GM23338 (cell line): ENCODE data around the gene SH3RF3. TPM values are rescaled to one million over a fixed set of nuclear protein-coding genes. Genes with fewer than 3 reads are reported as not detected.

Experiments
- ATAC-seq: fragments of 200-7000 bp; cut with Tn5 transposase; 3 replicates; pipeline ENCODE4 v1.9.1; 2020
- DNase-seq: peaks from one replicate; pipeline ENCODE4 v3.0.0-alpha.2; 2015; ENCODE audit warnings: low spot score
- H2AFZ ChIP-seq: fragments of 200-600 bp; sonication (generic); 2 replicates; pipeline ENCODE4 v1.8.0; 2016; ENCODE audit warnings: antibody characterized with exemption, mild to moderate bottlenecking, moderate library complexity
- H3F3A ChIP-seq: fragments of 200-600 bp; sonication (generic); replicated peaks from 2 replicates; pipeline ENCODE4 v1.8.0; 2017; ENCODE audit warnings: antibody characterized with exemption, mixed run types, low read depth
- H3K27ac ChIP-seq: fragments of 200-600 bp; sonication (generic); 2 replicates; pipeline ENCODE4 v1.6.1; 2016; ENCODE audit warnings: low read depth
- H3K27me3 ChIP-seq: fragments of 200-600 bp; sonication (generic); 2 replicates; pipeline ENCODE4 v1.8.0; 2016; ENCODE audit warnings: mild to moderate bottlenecking, mixed run types, moderate library complexity; ENCODE audit not compliant: insufficient read depth
- H3K36me3 ChIP-seq: fragments of 200-600 bp; sonication (generic); 2 replicates; pipeline ENCODE4 v1.8.0; 2016; ENCODE audit warnings: mild to moderate bottlenecking; ENCODE audit not compliant: insufficient read depth
- H3K4me1 ChIP-seq: fragments of 200-600 bp; sonication (generic); 2 replicates; pipeline ENCODE4 v1.8.0; 2016; ENCODE audit warnings: mild to moderate bottlenecking, moderate library complexity; ENCODE audit not compliant: insufficient read depth
- H3K4me2 ChIP-seq: fragments of 200-600 bp; sonication (generic); 2 replicates; pipeline ENCODE4 v1.7.1; 2017; ENCODE audit warnings: mixed run types
- H3K4me3 ChIP-seq: fragments of 200-600 bp; sonication (generic); 2 replicates; pipeline ENCODE4 v1.6.1; 2016; ENCODE audit warnings: mixed run types
- H3K79me2 ChIP-seq: fragments of 200-600 bp; sonication (generic); replicated peaks from 2 replicates; pipeline ENCODE4 v1.8.0; 2017; ENCODE audit warnings: mild to moderate bottlenecking; ENCODE audit not compliant: insufficient read depth
- H3K9me2 ChIP-seq: fragments of 200-600 bp; sonication (generic); 2 replicates; pipeline ENCODE4 v1.8.0; 2017; ENCODE audit not compliant: insufficient read depth
- H4K20me1 ChIP-seq: fragments of 200-600 bp; sonication (generic); replicated peaks from 2 replicates; pipeline ENCODE4 v1.8.0; 2017; ENCODE audit warnings: mild to moderate bottlenecking; ENCODE audit not compliant: insufficient read depth
- H3K27ac Mint-ChIP-seq: 2 replicates; pipeline ENCODE4 v1.8.0; 2020; ENCODE audit warnings: inconsistent platforms, mild to moderate bottlenecking, moderate library complexity, mixed read lengths
- H3K27me3 Mint-ChIP-seq: 3 replicates; pipeline ENCODE4 v1.8.0; 2022; ENCODE audit warnings: low read depth, mild to moderate bottlenecking, moderate library complexity, mixed read lengths, inconsistent platforms; ENCODE audit not compliant: insufficient read depth, poor library complexity
- H3K36me3 Mint-ChIP-seq: 3 replicates; pipeline ENCODE4 v1.8.0; 2021; ENCODE audit warnings: low read depth, mild to moderate bottlenecking, inconsistent platforms, moderate library complexity, mixed read lengths
- H3K4me1 Mint-ChIP-seq: 3 replicates; pipeline ENCODE4 v1.8.0; 2020; ENCODE audit warnings: mild to moderate bottlenecking, inconsistent platforms, mixed read lengths
- H3K4me3 Mint-ChIP-seq: 3 replicates; pipeline ENCODE4 v1.8.0; 2021; ENCODE audit warnings: moderate library complexity, mild to moderate bottlenecking, inconsistent platforms, mixed read lengths
- H3K9me3 Mint-ChIP-seq: 3 replicates; pipeline ENCODE4 v1.8.0; 2020; ENCODE audit warnings: moderate library complexity, mild to moderate bottlenecking, inconsistent platforms, mixed read lengths
- CREB1 ChIP-seq: fragments of 250-450 bp; sonication (Bioruptor Pico); IDR thresholded peaks from 2 replicates; pipeline ENCODE4 v1.5.0; 2020; ENCODE audit warnings: low read depth, mild to moderate bottlenecking, moderate library complexity
- EZH2 ChIP-seq: fragments of 200-600 bp; sonication (generic); IDR thresholded peaks from one replicate; pipeline ENCODE4 v1.8.0; 2017; ENCODE audit warnings: antibody characterized with exemption, mild to moderate bottlenecking, low read depth; ENCODE audit not compliant: unreplicated experiment
- EZH2phosphoT487 ChIP-seq: fragments of 200-600 bp; sonication (generic); IDR thresholded peaks from one replicate; pipeline ENCODE4 v1.8.1; 2018; ENCODE audit warnings: antibody characterized with exemption; ENCODE audit not compliant: unreplicated experiment
- JUNB ChIP-seq: IDR thresholded peaks from one replicate; pipeline ENCODE4 v1.6.1; 2016; ENCODE audit warnings: antibody characterized with exemption; ENCODE audit not compliant: unreplicated experiment
- NANOG ChIP-seq: IDR thresholded peaks from 2 replicates; pipeline ENCODE4 v1.6.1; 2016; ENCODE audit warnings: antibody characterized with exemption, borderline replicate concordance
- POLR2AphosphoS5 ChIP-seq: IDR thresholded peaks from 2 replicates; pipeline ENCODE4 v1.6.1; 2016; ENCODE audit warnings: antibody characterized with exemption, low read depth
- STAT1 ChIP-seq: IDR thresholded peaks from one replicate; pipeline ENCODE4 v1.6.1; 2016; ENCODE audit warnings: antibody characterized with exemption; ENCODE audit not compliant: unreplicated experiment
- ZNF114 ChIP-seq: fragments of 250-450 bp; sonication (Bioruptor Pico); IDR thresholded peaks from 2 replicates; pipeline ENCODE4 v1.5.0; 2020; ENCODE audit warnings: mild to moderate bottlenecking, moderate library complexity
- ZNF331 ChIP-seq: fragments of 250-450 bp; sonication (Bioruptor Pico); IDR thresholded peaks from 2 replicates; pipeline ENCODE4 v1.5.0; 2020; ENCODE audit warnings: low read depth, mild to moderate bottlenecking, moderate library complexity
- polyA plus RNA-seq: library from polyadenylated mRNA; unstranded; fragments of >200 nt; fragmentation: Nextera tagmentation; extraction: Ambion mirVana; gene quantifications from 2 replicates; pipeline ENCODE4 v1.2.1, GENCODE V29; 2016
- total RNA-seq: library from RNA; depleted of rRNA; stranded (reverse); fragments of >200 nt; shearing (Covaris generic); gene quantifications from 2 replicates; pipeline ENCODE4 v1.2.3, GENCODE V29; 2014
- TF ChIP-seq, protein P1 (sequence below), 2 experiments: fragments of 200-600 bp in 1 of 2; sonication (generic) in 1 of 2; conservative IDR thresholded peaks; 2 replicates each; pipeline versions ENCODE4 v1.5.1 to v1.6.1; 2016 to 2017; ENCODE audit warnings: antibody characterized with exemption in 2 of 2, low read depth in 2 of 2, mild to moderate bottlenecking in 2 of 2, moderate library complexity in 1 of 2
- TF ChIP-seq, protein P2 (sequence below): IDR thresholded peaks from one replicate; pipeline ENCODE4 v1.6.1; 2018; ENCODE audit warnings: antibody characterized with exemption; ENCODE audit not compliant: unreplicated experiment

Gene SH3RF3
- total and polyA plus RNA-seq, 2 experiments from 2014 or later, result 0.11 to 0.63 TPM

DNA sequence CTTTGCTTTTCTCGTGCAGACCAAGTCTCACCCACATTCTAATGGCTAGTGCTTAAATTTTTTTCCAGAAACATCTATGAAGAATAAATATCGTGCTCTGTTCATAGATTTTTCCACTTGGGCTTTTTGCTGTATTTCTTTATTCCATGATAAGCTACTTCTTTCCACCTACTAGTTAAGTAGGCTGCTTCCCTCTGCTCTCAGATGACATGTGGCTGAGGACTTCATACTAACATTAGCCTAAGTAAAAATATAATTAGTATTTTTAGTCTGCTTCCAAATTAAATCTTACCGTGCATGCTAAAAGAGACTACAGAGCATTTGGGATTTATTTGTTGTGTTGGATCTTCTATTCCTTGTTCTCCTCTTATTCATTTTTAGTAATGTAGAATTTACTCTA, 102.4 kb downstream of the SH3RF3 start:
- no peaks in the 10 kb centered on the region for H3K27me3 ChIP-seq
- peaks cover 5% of the 10 kb centered on the region; the same call in 1 of the 2 replicates for H3K9me2 ChIP-seq
- H3K36me3 ChIP-seq, result no peaks in the 10 kb centered on the region
- no peak overlapping the region for H3K4me3 ChIP-seq
- no peak overlapping the region for H3K27ac Mint-ChIP-seq
- no peaks in the 10 kb centered on the region for H3K79me2 ChIP-seq
- ATAC-seq, result no peak
- no peaks in the 10 kb centered on the region for H3K36me3 Mint-ChIP-seq
- H3K4me1 Mint-ChIP-seq, result peaks cover 11% of the 10 kb centered on the region
- H4K20me1 ChIP-seq, result no peaks in the 10 kb centered on the region
- no peak for DNase-seq
- H3K4me2 ChIP-seq, result no peak overlapping the region
- H3K27me3 Mint-ChIP-seq, result no peaks in the 10 kb centered on the region
- TF ChIP-seq EZH2 (no peak), EZH2phosphoT487 (no peak), JUNB (no peak), ZNF331 (CRISPR knock-in tag) (no peak), ZNF114 (no peak), STAT1 (no peak), CREB1 (CRISPR knock-in tag) (no peak)
- TF ChIP-seq, protein P1, sequence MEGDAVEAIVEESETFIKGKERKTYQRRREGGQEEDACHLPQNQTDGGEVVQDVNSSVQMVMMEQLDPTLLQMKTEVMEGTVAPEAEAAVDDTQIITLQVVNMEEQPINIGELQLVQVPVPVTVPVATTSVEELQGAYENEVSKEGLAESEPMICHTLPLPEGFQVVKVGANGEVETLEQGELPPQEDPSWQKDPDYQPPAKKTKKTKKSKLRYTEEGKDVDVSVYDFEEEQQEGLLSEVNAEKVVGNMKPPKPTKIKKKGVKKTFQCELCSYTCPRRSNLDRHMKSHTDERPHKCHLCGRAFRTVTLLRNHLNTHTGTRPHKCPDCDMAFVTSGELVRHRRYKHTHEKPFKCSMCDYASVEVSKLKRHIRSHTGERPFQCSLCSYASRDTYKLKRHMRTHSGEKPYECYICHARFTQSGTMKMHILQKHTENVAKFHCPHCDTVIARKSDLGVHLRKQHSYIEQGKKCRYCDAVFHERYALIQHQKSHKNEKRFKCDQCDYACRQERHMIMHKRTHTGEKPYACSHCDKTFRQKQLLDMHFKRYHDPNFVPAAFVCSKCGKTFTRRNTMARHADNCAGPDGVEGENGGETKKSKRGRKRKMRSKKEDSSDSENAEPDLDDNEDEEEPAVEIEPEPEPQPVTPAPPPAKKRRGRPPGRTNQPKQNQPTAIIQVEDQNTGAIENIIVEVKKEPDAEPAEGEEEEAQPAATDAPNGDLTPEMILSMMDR (conservative IDR thresholded peaks at IDR 0.05; ENCODE audit: low read depth in 2 of 2), result no peak
- H2AFZ ChIP-seq, result no peak overlapping the region
- H3F3A ChIP-seq, result no peaks in the 10 kb centered on the region
- no peak overlapping the region for H3K4me3 Mint-ChIP-seq
- no peak overlapping the region for H3K27ac ChIP-seq
- H3K9me3 Mint-ChIP-seq, result no peaks in the 10 kb centered on the region; the same call in 2 of the 3 replicates
- H3K4me1 ChIP-seq, result peaks cover 10% of the 10 kb centered on the region; the same call in 1 of the 2 replicates

DNA sequence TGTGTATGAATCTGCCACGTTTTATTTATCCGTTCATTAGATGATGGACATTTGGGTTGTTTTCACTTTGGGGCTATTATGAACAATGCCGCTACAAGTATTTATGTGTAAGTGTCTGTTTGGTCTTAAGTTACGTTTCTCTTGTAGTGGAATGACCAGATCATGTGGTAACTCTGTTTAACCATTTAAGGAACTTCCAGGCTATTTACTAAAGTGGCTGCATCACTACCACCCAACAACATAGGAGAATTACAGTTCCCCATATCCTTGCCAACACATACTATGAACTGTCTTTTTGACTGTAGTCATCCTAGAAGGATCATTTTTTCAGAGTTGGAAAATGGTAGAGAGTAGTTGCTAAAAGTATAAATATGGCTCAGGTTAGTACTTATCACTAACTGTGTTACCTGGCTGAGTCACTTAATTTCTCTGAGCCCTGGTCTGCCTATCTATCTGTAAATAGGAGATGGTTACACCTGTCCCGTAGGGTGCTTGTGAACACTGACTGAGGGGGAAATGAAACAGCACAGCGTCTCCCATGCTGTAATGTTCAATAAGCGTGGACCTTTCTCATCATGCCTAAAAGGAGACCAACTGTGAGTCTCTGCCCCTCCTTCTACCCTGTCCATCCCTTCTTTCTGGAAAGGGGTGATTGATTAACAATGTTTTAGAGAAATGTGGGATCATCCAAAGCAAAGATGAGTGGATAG, 103.1 kb downstream of the SH3RF3 start:
- Mint-ChIP-seq H3K4me3 (no peak overlapping the region), H3K27me3 (peaks cover 2% of the 10 kb centered on the region)
- no peak for ATAC-seq
- no peak for TF ChIP-seq POLR2AphosphoS5
- TF ChIP-seq ZNF331 (CRISPR knock-in tag), result no peak
- no peak for TF ChIP-seq EZH2
- TF ChIP-seq, protein P2, sequence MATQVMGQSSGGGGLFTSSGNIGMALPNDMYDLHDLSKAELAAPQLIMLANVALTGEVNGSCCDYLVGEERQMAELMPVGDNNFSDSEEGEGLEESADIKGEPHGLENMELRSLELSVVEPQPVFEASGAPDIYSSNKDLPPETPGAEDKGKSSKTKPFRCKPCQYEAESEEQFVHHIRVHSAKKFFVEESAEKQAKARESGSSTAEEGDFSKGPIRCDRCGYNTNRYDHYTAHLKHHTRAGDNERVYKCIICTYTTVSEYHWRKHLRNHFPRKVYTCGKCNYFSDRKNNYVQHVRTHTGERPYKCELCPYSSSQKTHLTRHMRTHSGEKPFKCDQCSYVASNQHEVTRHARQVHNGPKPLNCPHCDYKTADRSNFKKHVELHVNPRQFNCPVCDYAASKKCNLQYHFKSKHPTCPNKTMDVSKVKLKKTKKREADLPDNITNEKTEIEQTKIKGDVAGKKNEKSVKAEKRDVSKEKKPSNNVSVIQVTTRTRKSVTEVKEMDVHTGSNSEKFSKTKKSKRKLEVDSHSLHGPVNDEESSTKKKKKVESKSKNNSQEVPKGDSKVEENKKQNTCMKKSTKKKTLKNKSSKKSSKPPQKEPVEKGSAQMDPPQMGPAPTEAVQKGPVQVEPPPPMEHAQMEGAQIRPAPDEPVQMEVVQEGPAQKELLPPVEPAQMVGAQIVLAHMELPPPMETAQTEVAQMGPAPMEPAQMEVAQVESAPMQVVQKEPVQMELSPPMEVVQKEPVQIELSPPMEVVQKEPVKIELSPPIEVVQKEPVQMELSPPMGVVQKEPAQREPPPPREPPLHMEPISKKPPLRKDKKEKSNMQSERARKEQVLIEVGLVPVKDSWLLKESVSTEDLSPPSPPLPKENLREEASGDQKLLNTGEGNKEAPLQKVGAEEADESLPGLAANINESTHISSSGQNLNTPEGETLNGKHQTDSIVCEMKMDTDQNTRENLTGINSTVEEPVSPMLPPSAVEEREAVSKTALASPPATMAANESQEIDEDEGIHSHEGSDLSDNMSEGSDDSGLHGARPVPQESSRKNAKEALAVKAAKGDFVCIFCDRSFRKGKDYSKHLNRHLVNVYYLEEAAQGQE, result no peak
- no peak for TF ChIP-seq CREB1 (CRISPR knock-in tag)
- no peak for TF ChIP-seq NANOG
- TF ChIP-seq STAT1, result no peak
- no peak for TF ChIP-seq ZNF114

More for the DNA sequence above, 103.1 kb downstream of the SH3RF3 start:
- H3K36me3 ChIP-seq, result no peaks in the 10 kb centered on the region
- Mint-ChIP-seq H3K4me1 (peaks cover 11% of the 10 kb centered on the region), H3K36me3 (no peaks in the 10 kb centered on the region), H3K9me3 (no peaks in the 10 kb centered on the region; the same call in 2 of the 3 replicates), H3K27ac (no peak overlapping the region)
- DNase-seq, result no peak
- H4K20me1 ChIP-seq, result no peaks in the 10 kb centered on the region
- no peaks in the 10 kb centered on the region for H3F3A ChIP-seq
- H3K4me3 ChIP-seq, result no peak overlapping the region
- no peak overlapping the region for H2AFZ ChIP-seq
- peaks cover 10% of the 10 kb centered on the region; the same call in 1 of the 2 replicates for H3K4me1 ChIP-seq
- H3K27me3 ChIP-seq, result no peaks in the 10 kb centered on the region
- peaks cover 5% of the 10 kb centered on the region; the same call in 1 of the 2 replicates for H3K9me2 ChIP-seq
- H3K27ac ChIP-seq, result no peak overlapping the region
- H3K79me2 ChIP-seq, result no peaks in the 10 kb centered on the region
- no peak overlapping the region for H3K4me2 ChIP-seq
